ENCODE measurements around the gene USP40.

DNA sequence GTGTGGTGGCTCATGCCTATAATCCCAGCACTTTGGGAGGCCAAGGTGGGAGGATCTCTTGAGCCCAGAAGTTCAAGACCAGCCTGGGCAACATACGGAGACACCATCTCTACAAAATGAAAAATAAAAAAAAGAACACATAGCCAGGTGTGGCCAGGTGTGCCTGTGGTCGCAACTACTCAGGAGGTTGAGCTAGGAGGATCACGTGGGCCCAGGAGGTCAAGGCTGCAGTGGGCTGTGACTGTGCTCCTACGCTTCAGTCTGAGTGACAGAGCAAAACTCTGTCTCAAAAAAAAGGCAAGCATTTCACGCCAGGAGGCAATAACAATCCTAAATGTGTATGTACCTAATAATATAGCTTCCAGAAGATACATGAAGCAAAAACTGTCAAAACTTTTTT lies 27.8 kb downstream of the USP40 start:
- TF ChIP-seq EP300 (IDR thresholded peaks at IDR 0.05) (no peak), POLR2A (IDR thresholded peaks at IDR 0.05; ENCODE audit: low read depth) (no peak), POLR2AphosphoS5 (IDR thresholded peaks at IDR 0.05) (no peak)
- TF ChIP-seq, protein P1, sequence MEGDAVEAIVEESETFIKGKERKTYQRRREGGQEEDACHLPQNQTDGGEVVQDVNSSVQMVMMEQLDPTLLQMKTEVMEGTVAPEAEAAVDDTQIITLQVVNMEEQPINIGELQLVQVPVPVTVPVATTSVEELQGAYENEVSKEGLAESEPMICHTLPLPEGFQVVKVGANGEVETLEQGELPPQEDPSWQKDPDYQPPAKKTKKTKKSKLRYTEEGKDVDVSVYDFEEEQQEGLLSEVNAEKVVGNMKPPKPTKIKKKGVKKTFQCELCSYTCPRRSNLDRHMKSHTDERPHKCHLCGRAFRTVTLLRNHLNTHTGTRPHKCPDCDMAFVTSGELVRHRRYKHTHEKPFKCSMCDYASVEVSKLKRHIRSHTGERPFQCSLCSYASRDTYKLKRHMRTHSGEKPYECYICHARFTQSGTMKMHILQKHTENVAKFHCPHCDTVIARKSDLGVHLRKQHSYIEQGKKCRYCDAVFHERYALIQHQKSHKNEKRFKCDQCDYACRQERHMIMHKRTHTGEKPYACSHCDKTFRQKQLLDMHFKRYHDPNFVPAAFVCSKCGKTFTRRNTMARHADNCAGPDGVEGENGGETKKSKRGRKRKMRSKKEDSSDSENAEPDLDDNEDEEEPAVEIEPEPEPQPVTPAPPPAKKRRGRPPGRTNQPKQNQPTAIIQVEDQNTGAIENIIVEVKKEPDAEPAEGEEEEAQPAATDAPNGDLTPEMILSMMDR (IDR thresholded peaks at IDR 0.05), result no peak

Data from esophagus muscularis mucosa (tissue), 4 donors.